Left renal pelvis (tissue), 4 donors: ENCODE measurements around the gene COLEC12. TPM values are rescaled to one million over a fixed set of nuclear protein-coding genes. Genes with fewer than 3 reads are reported as not detected.

Source experiments
- DNase-seq, 4 donors: peaks; one replicate each; pipeline ENCODE4 v3.0.0-alpha.2; 2013; ENCODE audit warnings: low read depth in 4 of 4, low spot score in 3 of 4
- polyA plus RNA-seq, 4 donors: library from polyadenylated mRNA; unstranded; fragments of 120-200 nt; gene quantifications; one replicate each; pipeline ENCODE4 v1.2.1, GENCODE V29; 2013; ENCODE audit not compliant: insufficient read length in 4 of 4

The COLEC12 gene
- polyA plus RNA-seq, 4 donors: 20.8 to 36.5 (median 27.9) TPM

GRCh38 chr18:392928-393573 lies 107.5 kb downstream of the COLEC12 start:
- DNase-seq: no peak

- DNase-seq: no peak
Measured at GRCh38 chr18:390741-391478, 109.6 kb downstream of the COLEC12 start.

- no peak for DNase-seq
Measured at GRCh38 chr18:389658-390357, 110.7 kb downstream of the COLEC12 start.

GRCh38 chr18:388200-388599 lies 112.3 kb downstream of the COLEC12 start:
- no peak for DNase-seq

DNA sequence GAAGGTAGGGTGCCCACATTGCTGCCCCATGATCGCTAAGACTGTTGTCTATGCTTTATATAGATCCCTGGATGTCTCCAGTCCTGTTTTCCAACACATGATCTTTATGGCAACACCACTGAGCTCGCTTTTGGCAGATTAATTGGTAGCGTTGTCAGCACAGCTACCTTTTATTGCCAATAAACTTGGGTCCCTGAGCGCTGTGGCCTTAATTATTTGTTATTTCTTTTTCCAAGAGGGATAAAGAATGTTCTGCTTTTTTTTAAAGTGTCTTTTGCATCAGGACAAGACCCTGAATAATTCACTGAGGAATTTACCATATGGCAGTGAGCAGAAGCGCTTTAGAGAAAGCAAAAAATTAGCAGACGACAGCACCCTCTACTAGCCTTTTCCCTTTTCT lies 113.5 kb downstream of the COLEC12 start:
- no peak for DNase-seq

DNA sequence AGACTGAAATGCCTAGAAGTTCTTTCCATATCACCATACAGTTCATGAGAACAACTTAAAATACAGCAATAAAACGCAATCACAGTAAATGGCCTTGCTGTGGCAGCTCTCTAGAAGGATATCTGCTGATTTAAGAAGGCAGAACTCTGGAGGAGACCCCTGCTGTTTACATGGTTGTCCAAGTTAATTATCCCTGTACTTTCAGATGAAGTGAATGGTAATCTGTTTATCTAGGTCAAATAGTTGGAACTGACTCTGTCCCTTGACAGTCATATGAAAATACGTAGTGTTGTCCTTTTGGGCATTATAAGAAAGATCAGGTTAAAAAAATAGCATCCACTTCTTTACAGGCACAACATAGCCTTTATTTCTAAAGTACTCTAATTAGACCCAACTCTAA lies 115.6 kb downstream of the COLEC12 start:
- DNase-seq: no peak

GRCh38 chr18:383135-383534 lies 117.4 kb downstream of the COLEC12 start:
- no peak for DNase-seq

GRCh38 chr18:382423-382984 lies 118.0 kb downstream of the COLEC12 start:
- no peak for DNase-seq

- peak in 2 of 4 donors; percentile 56 to 57 for DNase-seq
Measured at GRCh38 chr18:379681-380330, 120.7 kb downstream of the COLEC12 start.

DNA sequence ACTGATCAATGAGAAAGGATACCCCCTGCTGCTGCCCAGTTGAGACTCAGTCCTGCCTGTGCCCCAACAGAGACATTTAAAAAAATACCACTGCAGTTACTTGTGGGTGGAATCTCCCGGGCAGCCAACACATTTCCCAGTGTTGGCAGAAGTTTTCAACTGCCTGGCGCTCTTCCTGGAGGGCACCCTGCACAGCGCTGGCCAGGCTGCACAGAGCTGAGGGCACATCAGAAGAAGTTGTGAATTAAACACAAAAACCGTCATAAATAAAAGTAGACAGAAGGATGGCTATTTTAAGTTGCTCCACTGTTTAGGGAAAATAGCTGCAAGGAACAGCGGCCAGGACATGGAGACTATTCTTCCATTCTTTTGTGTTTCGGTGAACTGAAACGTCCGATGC lies 122.4 kb downstream of the COLEC12 start:
- no peak for DNase-seq

DNA sequence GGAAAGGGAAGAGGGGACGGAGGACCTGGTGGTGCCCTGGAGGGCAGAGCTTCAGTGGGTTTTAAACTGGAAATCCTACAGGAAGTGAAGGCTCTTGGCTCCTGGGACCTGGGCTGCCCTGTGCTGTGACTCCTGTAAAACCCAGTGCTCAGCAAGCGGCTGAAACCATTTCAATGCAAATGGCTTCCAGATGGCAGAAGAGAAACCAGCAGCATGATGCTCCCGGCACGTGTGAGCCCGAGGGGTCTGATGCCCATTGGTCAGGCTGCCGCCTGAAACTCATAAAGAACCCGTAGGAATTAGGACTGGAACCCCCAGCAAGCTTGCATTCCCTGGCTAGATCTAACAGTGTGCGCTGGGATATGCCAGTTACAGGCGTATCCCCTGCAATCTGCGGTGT lies 123.4 kb downstream of the COLEC12 start:
- DNase-seq: no peak

DNA sequence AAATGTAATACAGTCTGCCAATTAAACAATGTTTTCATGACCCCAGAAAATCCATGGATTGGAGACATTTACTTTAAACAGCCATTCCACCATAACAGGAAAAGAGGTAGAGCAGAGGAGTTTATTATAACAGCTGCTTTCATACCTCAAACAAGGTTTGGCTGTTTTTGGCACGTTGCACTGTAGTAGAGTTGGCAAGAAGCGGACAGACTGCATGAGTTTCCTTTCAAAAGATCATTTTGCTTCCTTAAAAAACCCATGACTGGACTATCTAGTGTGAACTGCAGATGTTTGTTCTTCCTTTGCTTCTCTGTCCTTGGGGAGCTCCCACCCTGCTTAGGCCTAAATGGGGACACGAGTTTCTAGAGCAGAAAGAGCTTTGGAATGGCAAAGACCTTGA lies 124.2 kb downstream of the COLEC12 start:
- no peak for DNase-seq

DNA sequence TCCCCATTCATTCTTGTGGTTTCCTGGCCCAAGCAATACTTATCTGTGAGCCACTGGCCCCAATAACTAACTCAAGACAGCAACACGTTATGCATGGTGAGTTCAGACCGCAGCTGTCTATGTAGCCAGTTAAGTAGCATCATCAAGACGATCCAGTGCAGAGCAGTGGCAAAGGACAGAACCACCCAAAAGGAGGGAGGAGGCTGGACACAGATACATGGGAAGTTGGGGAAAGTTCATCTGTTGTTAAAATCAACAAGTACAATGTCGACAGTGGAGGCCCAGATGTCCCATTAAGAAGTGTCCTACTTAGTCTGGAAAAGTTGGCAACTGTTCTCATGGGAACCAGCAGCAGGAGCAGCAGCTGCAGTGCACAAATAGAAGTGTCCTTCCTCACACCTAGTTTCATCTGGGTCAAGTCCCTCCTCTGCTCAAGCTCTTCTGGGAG lies 125.8 kb downstream of the COLEC12 start:
- DNase-seq: no peak

DNA sequence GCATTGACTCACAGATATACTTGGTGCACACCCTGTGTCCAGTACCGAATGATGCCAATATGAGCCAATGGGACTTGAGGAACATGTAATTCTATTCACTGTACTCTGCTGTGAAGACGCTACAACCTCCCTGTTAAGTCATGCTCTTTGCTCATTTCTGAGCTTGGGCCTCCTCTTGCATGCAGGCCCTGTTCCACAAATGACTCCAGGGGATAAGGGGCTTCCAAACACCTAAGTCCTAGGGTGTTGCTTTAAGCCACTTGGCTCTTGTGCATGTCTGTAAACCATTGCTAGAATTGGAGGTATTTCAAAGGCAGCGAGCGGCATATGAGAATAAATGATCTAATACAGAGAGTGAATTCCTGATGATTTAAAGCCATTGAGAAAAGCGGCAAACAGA lies 126.7 kb downstream of the COLEC12 start:
- no peak for DNase-seq

- DNase-seq: no peak
Measured at GRCh38 chr18:371609-371982, 128.9 kb downstream of the COLEC12 start.

DNA sequence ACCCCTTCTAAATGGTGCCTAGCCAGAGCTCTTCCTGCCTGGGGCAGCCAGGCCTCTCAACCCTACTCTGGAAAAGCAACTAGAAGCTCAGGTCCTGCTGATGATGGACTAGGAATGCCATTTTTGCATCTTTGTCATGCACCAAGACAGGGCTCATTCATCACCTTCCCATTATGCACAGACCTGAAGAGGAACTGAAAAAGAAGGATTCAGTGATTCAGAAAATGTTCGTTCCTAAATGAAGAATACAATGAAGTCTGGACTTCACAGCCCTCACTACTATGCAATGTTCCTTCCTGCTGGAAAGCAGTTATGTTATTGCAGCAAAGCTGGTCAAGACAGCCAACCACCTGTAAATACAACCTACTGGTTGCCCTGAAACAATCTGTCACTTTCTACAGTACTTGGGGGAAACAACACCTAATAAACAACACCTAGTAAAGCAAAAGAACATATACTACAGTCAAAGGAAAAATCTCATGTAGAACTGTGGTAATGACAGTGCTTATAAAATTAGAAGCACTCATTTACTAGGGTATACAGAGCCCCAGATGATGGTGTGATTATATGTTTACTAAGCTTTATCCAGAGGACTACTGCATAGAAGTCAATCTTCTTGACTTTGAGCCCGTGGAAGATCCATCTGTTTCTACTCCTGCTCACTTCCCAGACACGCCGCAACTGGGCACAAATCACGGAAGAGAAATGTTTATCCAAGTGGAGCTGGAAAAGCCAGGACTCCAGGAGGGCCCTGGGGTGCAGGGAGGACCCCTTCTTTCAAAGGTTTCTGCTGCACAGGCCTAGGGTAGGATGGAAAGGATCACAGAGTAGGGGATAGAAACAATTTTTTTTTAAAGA lies 129.5 kb downstream of the COLEC12 start:
- no peak for DNase-seq

DNA sequence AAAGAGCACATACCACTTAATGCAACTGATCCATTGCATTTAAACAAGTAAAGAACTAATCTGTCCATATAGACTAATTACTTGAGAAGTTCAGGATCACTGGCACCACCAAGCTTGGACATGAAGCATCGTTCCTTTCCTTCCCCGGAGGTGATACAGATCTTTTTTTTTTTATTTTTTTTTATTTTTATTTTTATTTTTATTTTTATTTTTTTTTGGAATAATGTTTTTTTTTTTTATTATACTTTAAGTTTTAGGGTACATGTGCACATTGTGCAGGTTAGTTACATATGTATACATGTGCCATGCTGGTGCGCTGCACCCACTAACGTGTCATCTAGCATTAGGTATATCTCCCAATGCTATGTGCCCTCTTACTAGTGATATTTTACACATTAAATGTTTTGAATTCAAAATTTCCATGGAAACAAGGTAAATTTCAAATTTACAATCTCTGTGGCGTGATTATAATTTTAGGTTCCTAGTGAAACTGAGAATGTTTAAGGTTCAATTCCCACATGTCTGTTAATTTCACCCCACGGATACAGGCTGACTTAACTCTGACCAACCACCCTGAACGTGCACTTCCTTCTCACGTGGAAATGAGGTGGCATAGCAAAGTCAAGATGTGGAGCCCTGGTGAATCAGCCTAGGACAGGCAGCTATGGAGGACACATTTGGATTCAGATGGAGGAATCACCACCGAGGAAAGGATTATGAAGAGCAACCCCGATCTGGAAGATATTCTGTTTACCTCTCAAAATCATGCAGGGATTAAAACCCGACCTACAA lies 131.1 kb downstream of the COLEC12 start:
- DNase-seq: no peak

GRCh38 chr18:366466-367061 lies 133.9 kb downstream of the COLEC12 start:
- DNase-seq: no peak

- DNase-seq: no peak
Measured at GRCh38 chr18:365651-366050, 134.8 kb downstream of the COLEC12 start.
